Mucosa of rectum (tissue), 2 donors: ENCODE measurements around the gene VWA5B1.

Experiments used
- H3K27ac ChIP-seq, 2 donors: one replicate each; pipeline ENCODE4 v1.7.0; 2013; ENCODE audit warnings: inconsistent platforms in 2 of 2, low read depth in 2 of 2, low read length in 2 of 2
- H3K27me3 ChIP-seq, 2 donors: one replicate each; pipeline ENCODE4 v1.7.0; 2013; ENCODE audit warnings: low read length in 2 of 2; ENCODE audit not compliant: control insufficient read depth in 2 of 2, insufficient read depth in 2 of 2
- H3K36me3 ChIP-seq, 2 donors: one replicate each; pipeline ENCODE4 v1.7.0; 2013; ENCODE audit warnings: low read length in 2 of 2; ENCODE audit not compliant: control insufficient read depth in 2 of 2, insufficient read depth in 2 of 2
- H3K4me1 ChIP-seq, 2 donors: one replicate each; pipeline ENCODE4 v1.7.0; 2013; ENCODE audit warnings: low read length in 2 of 2, mild to moderate bottlenecking in 1 of 2; ENCODE audit not compliant: control insufficient read depth in 2 of 2, insufficient read depth in 2 of 2
- H3K4me3 ChIP-seq, 2 donors: one replicate each; pipeline ENCODE4 v1.7.0; 2013; ENCODE audit warnings: low read length in 2 of 2
- H3K9ac ChIP-seq, 2 donors: one replicate each; pipeline ENCODE4 v1.7.0; 2013; ENCODE audit warnings: low read length in 2 of 2, low read depth in 1 of 2, mild to moderate bottlenecking in 1 of 2
- H3K9me3 ChIP-seq, 2 donors: one replicate each; pipeline ENCODE4 v1.7.0; 2013; ENCODE audit warnings: low read length in 2 of 2; ENCODE audit not compliant: control insufficient read depth in 2 of 2
- donor health status: healthy.
- donor health status: Normal muscosa, but diverticular disease.

VWA5B1 gene

GRCh38 chr1:20328201-20328600 lies 37.5 kb downstream of the VWA5B1 start:
- no peaks in the 10 kb centered on the region for H3K9me3 ChIP-seq
- peaks cover 0 to 13% of the 10 kb centered on the region in 2 donors for H3K4me1 ChIP-seq
- H3K36me3 ChIP-seq = no peaks in the 10 kb centered on the region
- no peak overlapping the region for H3K4me3 ChIP-seq
- H3K27ac ChIP-seq = no peak overlapping the region
- H3K9ac ChIP-seq = no peak overlapping the region
- no peaks in the 10 kb centered on the region for H3K27me3 ChIP-seq

- H3K27me3 ChIP-seq = no peaks in the 10 kb centered on the region
- H3K36me3 ChIP-seq = no peaks in the 10 kb centered on the region
- no peaks in the 10 kb centered on the region for H3K9me3 ChIP-seq
- no peak overlapping the region for H3K9ac ChIP-seq
- no peak overlapping the region for H3K27ac ChIP-seq
- peaks cover 0 to 10% of the 10 kb centered on the region in 2 donors for H3K4me1 ChIP-seq
- no peak overlapping the region for H3K4me3 ChIP-seq
These were observed 39.3 kb downstream of the VWA5B1 start for GRCh38 chr1:20329793-20330542.

- H3K36me3 ChIP-seq = no peaks in the 10 kb centered on the region
- H3K9me3 ChIP-seq = no peaks in the 10 kb centered on the region
- H3K27ac ChIP-seq = no peak overlapping the region
- no peak overlapping the region for H3K9ac ChIP-seq
- no peaks in the 10 kb centered on the region for H3K27me3 ChIP-seq
- no peaks in the 10 kb centered on the region for H3K4me1 ChIP-seq
- no peak overlapping the region for H3K4me3 ChIP-seq
These were observed 43.4 kb downstream of the VWA5B1 start for GRCh38 chr1:20334103-20334502.

GRCh38 chr1:20336105-20336605 lies 45.5 kb downstream of the VWA5B1 start:
- Histone ChIP-seq H3K27ac (no peak overlapping the region), H3K27me3 (no peaks in the 10 kb centered on the region), H3K9ac (no peak overlapping the region), H3K4me3 (no peak overlapping the region), H3K36me3 (no peaks in the 10 kb centered on the region), H3K9me3 (no peaks in the 10 kb centered on the region), H3K4me1 (no peaks in the 10 kb centered on the region)

GRCh38 chr1:20337581-20337980 lies 46.9 kb downstream of the VWA5B1 start:
- Histone ChIP-seq H3K36me3 (no peaks in the 10 kb centered on the region), H3K27me3 (no peaks in the 10 kb centered on the region), H3K27ac (no peak overlapping the region)

GRCh38 chr1:20339811-20340457 lies 49.3 kb downstream of the VWA5B1 start:
- Histone ChIP-seq H3K4me1 (no peaks in the 10 kb centered on the region), H3K27me3 (peaks cover 0 to 2% of the 10 kb centered on the region in 2 donors), H3K9me3 (no peaks in the 10 kb centered on the region), H3K9ac (no peak overlapping the region), H3K4me3 (no peak overlapping the region), H3K27ac (no peak overlapping the region), H3K36me3 (no peaks in the 10 kb centered on the region)

More at GRCh38 chr1:20337581-20337980, 46.9 kb downstream of the VWA5B1 start:
- Histone ChIP-seq H3K4me3 (no peak overlapping the region), H3K9me3 (no peaks in the 10 kb centered on the region), H3K9ac (no peak overlapping the region), H3K4me1 (no peaks in the 10 kb centered on the region)

- Histone ChIP-seq H3K27me3 (peaks cover 0 to 2% of the 10 kb centered on the region in 2 donors), H3K4me1 (no peaks in the 10 kb centered on the region), H3K9ac (no peak overlapping the region), H3K27ac (no peak overlapping the region), H3K4me3 (no peak overlapping the region), H3K9me3 (no peaks in the 10 kb centered on the region), H3K36me3 (no peaks in the 10 kb centered on the region)
These were observed 51.8 kb downstream of the VWA5B1 start for GRCh38 chr1:20342294-20343148.

- Histone ChIP-seq H3K36me3 (no peaks in the 10 kb centered on the region), H3K27me3 (peaks cover 0 to 2% of the 10 kb centered on the region in 2 donors), H3K4me1 (no peaks in the 10 kb centered on the region), H3K9ac (no peak overlapping the region), H3K9me3 (no peaks in the 10 kb centered on the region), H3K4me3 (no peak overlapping the region), H3K27ac (no peak overlapping the region)
These were observed 52.7 kb downstream of the VWA5B1 start for GRCh38 chr1:20343149-20343937.

GRCh38 chr1:20343938-20344302 lies 53.2 kb downstream of the VWA5B1 start:
- H3K9me3 ChIP-seq = no peaks in the 10 kb centered on the region
- H3K27me3 ChIP-seq = peaks cover 0 to 2% of the 10 kb centered on the region in 2 donors
- H3K36me3 ChIP-seq = no peaks in the 10 kb centered on the region
- H3K4me3 ChIP-seq = no peak overlapping the region
- no peak overlapping the region for H3K9ac ChIP-seq
- H3K4me1 ChIP-seq = no peaks in the 10 kb centered on the region
- H3K27ac ChIP-seq = no peak overlapping the region
